Measurements from ENCODE around the gene CCNG1. TPM values are rescaled to one million over a fixed set of nuclear protein-coding genes. Genes with fewer than 3 reads are reported as not detected.
"Not testable (repeated sequence)": the region's sequence is repeated elsewhere in the genome, so short reads cannot be mapped to it uniquely, and the experiment has no call there.

CCNG1 gene
- total RNA-seq, 6 experiments from 2014 or later: 139 to 217 (median 180) TPM

DNA sequence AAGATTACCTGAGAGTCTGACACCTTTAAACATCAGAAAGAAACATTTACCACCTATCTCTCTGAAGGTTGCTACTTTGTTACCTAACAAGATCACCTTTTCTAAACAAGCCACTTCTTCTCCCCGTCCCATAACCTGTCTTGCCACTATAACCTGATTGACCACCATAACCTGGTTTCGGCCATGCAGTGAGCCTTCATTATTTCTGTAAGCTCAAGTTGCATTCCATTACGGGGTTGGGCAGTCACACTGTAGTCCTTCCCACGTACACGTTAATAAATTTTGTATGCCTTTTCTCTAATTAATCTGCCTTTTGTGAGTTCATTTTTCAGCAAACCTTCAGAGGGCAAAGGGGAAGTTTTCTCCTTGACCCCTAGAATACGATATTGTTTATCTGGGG is 28.0 kb upstream of the CCNG1 start:
- Mint-ChIP-seq H3K9me3 (no peaks in the 10 kb centered on the region), H3K4me1 (ENCODE audit: low read depth) (peaks cover 13% of the 10 kb centered on the region), H3K27ac (no peak overlapping the region), H3K27me3 (ENCODE audit: insufficient read depth) (peaks cover 15% of the 10 kb centered on the region), H3K36me3 (ENCODE audit: low read depth) (no peaks in the 10 kb centered on the region), H3K4me3 (no peak overlapping the region)
- no peak for DNase-seq
- TF ChIP-seq, protein P1, sequence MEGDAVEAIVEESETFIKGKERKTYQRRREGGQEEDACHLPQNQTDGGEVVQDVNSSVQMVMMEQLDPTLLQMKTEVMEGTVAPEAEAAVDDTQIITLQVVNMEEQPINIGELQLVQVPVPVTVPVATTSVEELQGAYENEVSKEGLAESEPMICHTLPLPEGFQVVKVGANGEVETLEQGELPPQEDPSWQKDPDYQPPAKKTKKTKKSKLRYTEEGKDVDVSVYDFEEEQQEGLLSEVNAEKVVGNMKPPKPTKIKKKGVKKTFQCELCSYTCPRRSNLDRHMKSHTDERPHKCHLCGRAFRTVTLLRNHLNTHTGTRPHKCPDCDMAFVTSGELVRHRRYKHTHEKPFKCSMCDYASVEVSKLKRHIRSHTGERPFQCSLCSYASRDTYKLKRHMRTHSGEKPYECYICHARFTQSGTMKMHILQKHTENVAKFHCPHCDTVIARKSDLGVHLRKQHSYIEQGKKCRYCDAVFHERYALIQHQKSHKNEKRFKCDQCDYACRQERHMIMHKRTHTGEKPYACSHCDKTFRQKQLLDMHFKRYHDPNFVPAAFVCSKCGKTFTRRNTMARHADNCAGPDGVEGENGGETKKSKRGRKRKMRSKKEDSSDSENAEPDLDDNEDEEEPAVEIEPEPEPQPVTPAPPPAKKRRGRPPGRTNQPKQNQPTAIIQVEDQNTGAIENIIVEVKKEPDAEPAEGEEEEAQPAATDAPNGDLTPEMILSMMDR (IDR thresholded peaks at IDR 0.05): no peak

DNA sequence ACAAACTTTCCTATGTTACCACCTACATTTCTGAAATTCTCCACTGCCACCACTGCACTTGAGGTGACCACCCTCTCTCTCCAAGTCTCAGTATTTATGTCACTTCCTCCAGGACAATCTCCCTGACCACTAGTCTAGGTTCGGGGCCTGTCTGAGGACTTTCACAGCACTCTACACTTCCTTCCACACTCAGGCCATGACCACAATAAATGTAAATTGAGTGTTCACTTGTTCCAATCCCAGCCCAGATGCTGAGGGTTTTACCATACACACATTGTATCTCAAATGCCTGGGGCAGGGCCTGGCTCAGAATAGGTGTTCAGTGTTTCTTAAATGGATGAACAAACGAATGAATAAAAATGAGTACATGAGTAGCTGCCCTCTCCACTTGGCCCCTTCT is 26.9 kb upstream of the CCNG1 start:
- H3K9me3 Mint-ChIP-seq: no peaks in the 10 kb centered on the region
- no peaks in the 10 kb centered on the region for H3K36me3 Mint-ChIP-seq (ENCODE audit: low read depth)
- no peak overlapping the region for H3K27ac Mint-ChIP-seq
- H3K4me3 Mint-ChIP-seq: no peak overlapping the region
- TF ChIP-seq, protein P1 (IDR thresholded peaks at IDR 0.05): no peak
- peaks cover 17% of the 10 kb centered on the region for H3K27me3 Mint-ChIP-seq (ENCODE audit: insufficient read depth)
- no peak for DNase-seq
- H3K4me1 Mint-ChIP-seq (ENCODE audit: low read depth): peaks cover 13% of the 10 kb centered on the region

DNA sequence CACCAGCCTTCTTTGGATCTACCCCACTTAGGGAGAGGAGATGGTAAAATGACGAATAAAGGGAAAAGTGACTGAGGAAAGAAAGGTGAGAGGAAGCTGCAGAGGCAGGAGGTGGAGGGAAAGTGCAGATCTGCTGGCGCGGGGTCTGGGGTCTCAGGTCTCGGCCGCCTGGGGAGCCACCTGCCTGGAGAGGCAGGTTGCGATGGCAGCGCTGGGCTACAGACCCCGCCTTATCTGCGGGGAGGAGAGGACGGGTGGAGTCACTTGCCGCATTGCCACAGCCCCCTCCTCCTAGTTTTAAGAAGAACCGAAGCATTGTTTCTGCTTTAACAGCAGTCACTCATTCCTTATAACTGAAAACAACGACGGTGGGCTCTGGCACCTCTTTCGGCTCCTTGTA is 21.7 kb upstream of the CCNG1 start:
- H3K27me3 Mint-ChIP-seq (ENCODE audit: insufficient read depth): peaks cover 19% of the 10 kb centered on the region
- not testable (repeated sequence) for DNase-seq; H3K27ac Mint-ChIP-seq; H3K4me1 Mint-ChIP-seq (ENCODE audit: low read depth); H3K9me3 Mint-ChIP-seq; H3K36me3 Mint-ChIP-seq (ENCODE audit: low read depth); H3K4me3 Mint-ChIP-seq

DNA sequence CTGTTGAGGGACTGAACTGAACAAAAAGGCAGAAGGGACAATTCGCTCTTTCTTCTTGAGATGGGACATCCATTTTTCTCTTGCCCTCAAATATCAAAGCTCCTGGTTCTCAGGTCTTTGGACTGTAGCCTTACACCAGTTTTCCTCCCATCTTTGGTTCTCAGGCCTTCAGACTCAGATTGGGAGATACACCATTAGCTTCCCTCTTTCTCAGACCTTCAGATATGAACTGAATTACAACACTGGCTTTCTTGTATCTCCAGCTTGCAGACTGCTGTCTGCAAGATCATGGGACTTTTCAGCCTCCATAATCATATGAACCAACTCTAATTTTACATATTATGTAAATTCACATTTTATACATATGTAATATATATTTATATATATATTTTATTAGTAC is 12.6 kb upstream of the CCNG1 start:
- Mint-ChIP-seq H3K4me1 (ENCODE audit: low read depth) (no peaks in the 10 kb centered on the region), H3K9me3 (no peaks in the 10 kb centered on the region), H3K36me3 (ENCODE audit: low read depth) (no peaks in the 10 kb centered on the region), H3K4me3 (no peak overlapping the region), H3K27me3 (ENCODE audit: insufficient read depth) (peaks cover 7% of the 10 kb centered on the region; the same call in 1 of the 2 replicates), H3K27ac (no peak overlapping the region)
- DNase-seq: no peak
- TF ChIP-seq, protein P1 (IDR thresholded peaks at IDR 0.05): no peak

DNA sequence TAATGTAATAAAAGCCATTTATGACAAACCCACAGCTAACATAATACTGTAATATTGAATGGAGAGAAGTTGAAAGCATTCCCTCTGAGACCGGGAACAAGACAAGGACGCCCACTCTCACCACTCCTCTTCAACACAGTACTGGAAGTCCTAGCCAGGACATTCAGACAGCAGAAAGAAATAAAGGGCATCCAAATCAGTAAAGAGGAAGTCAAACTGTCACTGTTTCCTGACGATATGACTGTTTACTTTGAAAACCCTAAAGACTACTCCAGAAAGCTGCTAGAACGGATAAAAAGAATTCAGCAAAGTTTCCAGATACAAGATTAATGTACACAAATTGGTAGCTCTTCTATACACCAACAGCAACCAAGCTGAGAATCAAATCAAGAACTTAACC is 11.3 kb upstream of the CCNG1 start:
- not testable (repeated sequence) for H3K4me1 Mint-ChIP-seq (ENCODE audit: low read depth); H3K36me3 Mint-ChIP-seq (ENCODE audit: low read depth); H3K4me3 Mint-ChIP-seq; H3K9me3 Mint-ChIP-seq; H3K27me3 Mint-ChIP-seq (ENCODE audit: insufficient read depth); DNase-seq; H3K27ac Mint-ChIP-seq

DNA sequence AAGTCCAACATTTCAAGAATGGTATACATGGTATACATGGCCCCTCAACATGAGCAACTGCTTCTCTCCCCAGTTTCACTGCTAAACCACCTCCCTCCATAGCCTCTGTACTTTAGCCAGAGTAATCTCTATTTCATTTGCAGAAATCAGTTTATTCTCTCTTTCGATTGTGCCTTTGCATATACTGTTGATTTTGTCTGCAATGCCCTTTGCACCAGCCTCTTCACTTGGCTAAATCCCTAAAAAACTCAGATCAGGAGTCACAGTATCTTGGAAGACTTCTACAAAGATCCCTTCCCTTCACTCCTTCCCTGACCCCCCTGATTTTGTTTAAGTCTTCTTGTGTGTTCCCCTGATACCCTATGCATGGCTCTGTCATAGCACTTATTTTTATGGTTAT is 4.9 kb upstream of the CCNG1 start:
- Mint-ChIP-seq H3K9me3 (no peaks in the 10 kb centered on the region), H3K4me1 (ENCODE audit: low read depth) (peaks cover 15% of the 10 kb centered on the region), H3K27ac (no peak overlapping the region), H3K27me3 (ENCODE audit: insufficient read depth) (peaks cover 6% of the 10 kb centered on the region), H3K4me3 (no peak overlapping the region), H3K36me3 (ENCODE audit: low read depth) (no peaks in the 10 kb centered on the region)
- no peak for DNase-seq
- TF ChIP-seq, protein P1 (IDR thresholded peaks at IDR 0.05): no peak

DNA sequence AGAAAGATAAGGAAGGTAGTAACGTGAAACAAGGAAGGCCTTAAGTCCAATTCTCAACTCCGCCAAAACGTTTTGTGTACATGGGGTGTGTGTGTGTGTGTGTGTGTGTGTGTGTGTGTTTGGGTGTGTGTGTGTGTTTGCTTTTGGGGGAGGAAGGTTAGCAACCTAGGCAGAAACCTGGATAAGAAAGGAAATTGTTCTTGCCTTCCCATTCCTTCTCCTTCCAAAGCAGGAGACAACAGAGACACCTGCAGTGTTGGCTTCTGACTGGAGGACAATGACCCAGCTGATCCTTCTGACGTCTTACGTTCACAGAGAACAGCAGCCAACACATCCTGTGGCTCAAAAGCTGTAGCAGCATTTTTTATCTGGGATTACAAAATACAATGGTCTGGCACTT is 4.1 kb upstream of the CCNG1 start:
- Mint-ChIP-seq H3K9me3 (no peaks in the 10 kb centered on the region), H3K27me3 (ENCODE audit: insufficient read depth) (peaks cover 4% of the 10 kb centered on the region), H3K36me3 (ENCODE audit: low read depth) (peaks cover 5% of the 10 kb centered on the region), H3K4me3 (no peak overlapping the region), H3K4me1 (ENCODE audit: low read depth) (peaks cover 15% of the 10 kb centered on the region), H3K27ac (no peak overlapping the region)
- TF ChIP-seq, protein P1 (IDR thresholded peaks at IDR 0.05): no peak
- no peak for DNase-seq
